HG03196 (cell line): Measurements from ENCODE around the gene CCDC88C.

Experiments
- ATAC-seq: cut with Tn5 transposase; IDR thresholded peaks from one replicate; pipeline ENCODE4 v1.9.1; 2021; ENCODE audit not compliant: unreplicated experiment

Gene CCDC88C

GRCh38 chr14:91329486-91330014, 88.1 kb downstream of the CCDC88C start:
- no peak for ATAC-seq

GRCh38 chr14:91328313-91329050, 89.1 kb downstream of the CCDC88C start:
- no peak for ATAC-seq

GRCh38 chr14:91327661-91328312, 89.8 kb downstream of the CCDC88C start:
- ATAC-seq, result no peak

GRCh38 chr14:91327250-91327595, 90.4 kb downstream of the CCDC88C start:
- no peak for ATAC-seq

GRCh38 chr14:91326514-91327249, 90.9 kb downstream of the CCDC88C start:
- ATAC-seq, result no peak

DNA sequence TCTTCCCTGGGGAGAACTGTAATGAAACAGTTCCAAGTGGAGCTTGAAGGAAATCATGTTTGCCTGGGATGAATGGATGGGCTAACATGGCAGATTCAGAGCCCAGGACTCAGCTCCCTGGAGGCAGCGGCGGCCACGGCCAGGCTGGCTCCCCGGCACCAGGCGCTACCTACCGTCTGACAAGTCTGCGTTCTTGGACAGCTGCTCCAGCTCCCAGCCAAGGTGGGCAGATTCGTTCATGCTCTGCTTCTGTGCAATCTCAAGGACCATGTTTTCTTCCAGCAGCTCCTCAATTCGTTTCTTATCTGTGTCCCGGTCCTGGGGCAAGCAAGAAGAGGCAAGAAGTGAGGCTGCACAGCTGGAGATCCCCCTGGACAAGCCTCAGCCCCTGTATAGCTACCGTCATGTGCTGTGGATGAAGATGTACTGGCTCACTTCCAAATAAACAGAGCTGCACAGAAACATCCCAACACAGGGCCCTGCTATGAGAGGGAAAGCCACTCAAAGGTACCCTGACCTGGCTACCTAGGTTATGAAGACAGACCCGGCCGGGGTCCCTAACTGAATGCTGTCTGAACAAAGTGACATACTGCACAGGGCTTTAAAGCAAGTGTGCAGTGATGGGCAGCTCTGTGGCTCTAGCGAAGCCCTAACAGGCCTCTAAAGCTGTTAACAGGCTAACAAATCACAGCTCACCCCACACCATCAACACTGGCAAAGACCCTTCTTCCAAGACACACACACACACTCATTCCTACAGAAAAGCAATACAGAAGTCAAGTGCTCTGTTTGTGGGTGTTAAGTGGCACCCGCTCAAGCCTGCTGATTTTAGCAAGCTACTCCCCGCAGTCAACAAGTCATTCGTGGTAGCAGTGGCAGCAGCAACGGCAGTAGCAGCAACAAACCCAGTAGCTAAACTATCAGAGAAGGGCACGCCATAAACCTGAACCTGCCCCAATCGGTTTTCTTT, 92.7 kb downstream of the CCDC88C start:
- ATAC-seq, result no peak

DNA sequence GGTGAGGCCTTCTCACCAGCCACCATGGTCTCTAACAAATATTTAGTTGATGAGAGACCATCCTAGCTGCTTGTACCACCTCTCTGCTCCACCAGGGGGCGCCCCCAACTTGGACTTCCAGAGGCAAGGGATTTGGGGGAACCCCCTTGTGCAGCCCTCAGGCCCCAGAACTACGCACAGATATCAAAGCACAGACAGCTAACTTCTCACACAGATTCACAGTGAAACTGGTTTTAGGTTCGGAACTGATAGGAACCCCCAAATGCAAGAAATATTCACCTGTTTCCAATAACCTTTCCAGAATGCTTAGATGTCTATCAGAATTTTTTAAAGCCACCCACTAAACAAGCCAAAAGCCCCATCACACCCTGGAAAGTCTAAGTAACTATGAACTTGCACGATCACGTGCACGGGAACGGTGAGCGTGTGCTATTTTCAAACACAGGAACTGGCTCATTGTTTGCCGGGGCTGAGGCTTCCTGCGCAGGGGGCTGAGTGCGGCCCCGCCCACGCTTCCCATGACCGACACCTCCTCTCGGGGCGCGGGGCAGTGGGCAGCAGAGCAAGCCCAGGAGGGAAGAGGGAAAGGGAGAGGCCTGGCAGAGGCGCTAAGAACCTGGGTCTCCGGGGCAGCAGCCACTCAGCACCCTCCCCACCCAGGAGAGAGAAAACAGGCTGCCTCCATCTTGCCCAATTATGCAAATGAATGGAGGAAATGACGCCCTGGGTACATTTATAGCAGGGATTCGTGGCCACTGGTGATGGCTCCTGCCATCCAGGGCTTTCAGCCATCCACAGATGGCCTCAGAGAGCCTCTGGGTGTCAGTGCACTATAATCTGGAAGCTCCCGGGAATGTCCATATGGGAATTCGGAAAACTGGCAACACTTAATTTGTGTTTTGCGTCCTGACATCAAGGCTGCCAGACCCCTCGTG, 93.7 kb downstream of the CCDC88C start:
- ATAC-seq, result peak; percentile 65

- no peak for ATAC-seq
These were observed 94.6 kb downstream of the CCDC88C start for GRCh38 chr14:91323031-91323430.

GRCh38 chr14:91322623-91323022, 95.0 kb downstream of the CCDC88C start:
- no peak for ATAC-seq

DNA sequence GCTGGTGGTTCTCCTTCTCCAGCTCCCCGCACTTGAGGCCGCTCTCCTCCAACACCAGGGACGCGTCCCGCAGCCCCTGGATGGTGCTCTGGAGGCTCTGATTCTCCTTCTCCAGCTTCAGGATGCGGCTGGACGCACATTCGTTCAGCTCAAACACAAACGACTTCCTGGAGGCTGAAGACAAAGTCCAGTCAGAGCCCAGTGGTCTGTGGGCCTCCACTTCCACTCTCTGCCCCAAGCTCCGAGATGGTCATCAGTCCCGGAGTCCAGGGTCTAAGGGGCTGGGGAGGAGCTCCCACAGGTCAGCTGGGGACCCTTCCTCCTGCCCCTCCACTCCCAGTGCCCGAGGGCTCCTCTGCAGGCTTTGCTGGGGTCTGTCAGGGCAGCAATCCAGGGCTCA, 96.5 kb downstream of the CCDC88C start:
- no peak for ATAC-seq

GRCh38 chr14:91320266-91320665, 97.4 kb downstream of the CCDC88C start:
- no peak for ATAC-seq

GRCh38 chr14:91318911-91319310, 98.7 kb downstream of the CCDC88C start:
- no peak for ATAC-seq

DNA sequence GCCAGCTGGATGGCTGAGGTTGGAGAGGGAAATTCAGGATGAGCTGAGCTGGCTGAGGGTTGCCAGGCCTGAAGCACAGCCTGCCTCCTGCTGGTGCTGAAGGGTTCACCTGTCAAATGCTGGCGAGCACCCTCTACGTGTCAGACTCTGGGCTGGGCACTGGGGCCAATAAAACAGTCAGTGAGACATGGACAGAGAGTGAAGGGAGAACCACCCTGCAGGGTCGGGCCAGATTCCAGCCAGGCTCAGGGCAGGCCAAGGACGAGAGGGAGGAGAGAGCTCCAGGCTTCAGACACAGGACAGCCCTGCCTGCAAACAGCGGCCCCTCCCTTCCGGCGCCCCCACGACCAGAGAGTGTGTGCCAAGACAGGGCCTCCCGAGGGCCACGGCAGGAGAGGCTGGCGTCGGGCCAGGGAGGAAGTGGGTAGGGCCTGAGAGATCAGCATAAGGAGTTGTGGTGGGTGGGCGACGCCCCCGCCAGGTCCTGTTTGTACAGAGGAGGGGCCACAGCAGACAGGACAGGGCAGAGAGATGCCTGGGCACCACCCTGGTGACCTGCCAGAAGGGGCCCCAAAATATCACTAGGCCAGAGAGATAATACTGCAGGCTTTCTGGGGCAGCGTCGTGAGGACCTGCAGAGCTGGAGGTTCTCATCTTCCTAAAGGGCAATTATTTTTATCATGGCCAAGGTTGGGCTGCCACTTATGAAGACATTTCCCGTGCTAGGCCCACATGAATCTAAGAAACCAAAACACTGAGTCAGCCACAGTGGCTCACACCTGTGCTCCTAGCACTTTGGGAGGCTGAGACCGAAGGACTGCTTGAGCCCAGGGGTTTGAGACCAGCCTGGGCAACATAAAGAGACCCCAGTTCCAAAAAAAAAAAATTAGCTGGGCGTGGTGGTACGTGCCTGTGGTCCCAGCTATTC, 100.0 kb downstream of the CCDC88C start:
- ATAC-seq, result no peak

DNA sequence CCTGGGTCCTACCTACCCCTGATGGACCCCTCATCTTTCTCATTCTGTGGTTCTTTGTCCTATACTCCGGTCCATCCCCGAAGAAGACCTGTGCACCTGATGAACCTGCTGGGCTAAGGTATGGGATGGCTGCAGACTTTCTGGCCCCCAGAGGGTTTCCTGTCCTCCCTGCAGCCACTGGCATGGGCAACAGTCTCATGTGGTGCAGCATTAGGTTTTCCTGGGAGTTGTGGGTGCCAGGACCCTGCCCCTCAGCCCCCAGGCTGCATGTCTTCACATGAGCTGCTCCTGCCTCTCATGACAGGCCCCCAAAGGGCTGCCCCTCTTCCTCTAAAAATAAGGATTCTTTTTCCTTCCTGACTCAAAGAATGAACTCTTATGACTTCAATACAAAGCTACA, 100.9 kb downstream of the CCDC88C start:
- ATAC-seq, result no peak

GRCh38 chr14:91315844-91316267, 101.8 kb downstream of the CCDC88C start:
- ATAC-seq, result peak; percentile 74

- ATAC-seq, result no peak
These were observed 103.8 kb downstream of the CCDC88C start for GRCh38 chr14:91313852-91314251.

DNA sequence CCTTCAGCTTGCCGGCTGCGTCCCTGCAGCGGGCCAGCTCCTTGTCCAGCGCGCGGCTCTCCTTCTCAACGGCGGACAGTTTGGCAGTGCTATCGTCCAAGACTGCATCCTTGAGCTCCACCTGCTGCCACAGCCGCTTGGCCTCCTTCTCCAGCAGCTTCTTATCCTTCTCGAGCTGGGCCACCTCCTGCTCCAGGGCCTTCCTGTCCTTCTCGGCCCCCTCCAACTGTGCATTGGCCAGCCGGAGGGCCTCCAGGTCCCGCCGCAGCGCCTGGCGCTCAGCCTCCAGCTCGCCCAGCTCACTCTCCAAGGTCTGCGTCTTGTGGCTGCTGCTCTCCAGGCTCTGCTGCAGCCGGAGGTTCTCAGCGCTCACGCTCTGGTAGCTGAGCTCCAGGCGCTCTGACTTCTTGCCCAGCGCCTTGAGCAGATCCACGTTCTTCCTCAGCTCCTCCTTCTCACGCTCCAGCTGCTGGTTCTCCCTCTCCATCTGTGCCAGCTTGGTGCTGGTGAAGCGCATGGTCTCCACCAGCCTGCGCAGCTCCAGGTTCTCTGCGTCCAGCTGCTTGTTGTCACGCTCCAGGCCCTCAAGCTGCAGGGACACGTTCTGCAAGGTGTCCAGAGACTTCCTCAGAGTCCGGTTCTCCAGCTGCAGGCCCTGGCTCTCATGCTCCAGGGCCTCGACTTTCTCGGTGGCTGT, 104.3 kb downstream of the CCDC88C start:
- no peak for ATAC-seq

DNA sequence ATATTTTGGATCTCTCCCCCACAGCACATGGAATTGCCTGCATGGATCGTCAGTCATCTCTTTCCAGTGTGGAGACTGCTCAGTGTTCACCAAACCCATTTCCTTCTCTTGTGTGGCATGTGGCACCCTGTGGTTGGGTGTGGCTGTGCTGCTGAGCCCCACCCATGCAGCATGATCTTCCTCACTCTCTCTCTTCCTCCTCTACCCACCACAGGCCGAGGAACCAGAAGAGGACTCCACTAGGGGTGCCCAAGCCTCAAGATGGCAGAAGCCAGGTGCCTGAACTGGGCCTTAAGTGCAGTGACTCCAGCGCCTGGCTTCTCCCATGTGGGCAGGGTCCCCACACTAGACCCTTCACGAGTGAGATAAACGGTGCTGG, 106.3 kb downstream of the CCDC88C start:
- no peak for ATAC-seq
